AML-193 (cell line): ENCODE measurements around the gene RRAGD.
"Not testable (repeated sequence)": the region's sequence is repeated elsewhere in the genome, so short reads cannot be mapped to it uniquely, and the experiment has no call there.

Experiments used
- DNase-seq, 2 experiments: peaks; one replicate each; lab custom pipeline; 2025; lab: John Stamatoyannopoulos, UW

RRAGD gene

DNA sequence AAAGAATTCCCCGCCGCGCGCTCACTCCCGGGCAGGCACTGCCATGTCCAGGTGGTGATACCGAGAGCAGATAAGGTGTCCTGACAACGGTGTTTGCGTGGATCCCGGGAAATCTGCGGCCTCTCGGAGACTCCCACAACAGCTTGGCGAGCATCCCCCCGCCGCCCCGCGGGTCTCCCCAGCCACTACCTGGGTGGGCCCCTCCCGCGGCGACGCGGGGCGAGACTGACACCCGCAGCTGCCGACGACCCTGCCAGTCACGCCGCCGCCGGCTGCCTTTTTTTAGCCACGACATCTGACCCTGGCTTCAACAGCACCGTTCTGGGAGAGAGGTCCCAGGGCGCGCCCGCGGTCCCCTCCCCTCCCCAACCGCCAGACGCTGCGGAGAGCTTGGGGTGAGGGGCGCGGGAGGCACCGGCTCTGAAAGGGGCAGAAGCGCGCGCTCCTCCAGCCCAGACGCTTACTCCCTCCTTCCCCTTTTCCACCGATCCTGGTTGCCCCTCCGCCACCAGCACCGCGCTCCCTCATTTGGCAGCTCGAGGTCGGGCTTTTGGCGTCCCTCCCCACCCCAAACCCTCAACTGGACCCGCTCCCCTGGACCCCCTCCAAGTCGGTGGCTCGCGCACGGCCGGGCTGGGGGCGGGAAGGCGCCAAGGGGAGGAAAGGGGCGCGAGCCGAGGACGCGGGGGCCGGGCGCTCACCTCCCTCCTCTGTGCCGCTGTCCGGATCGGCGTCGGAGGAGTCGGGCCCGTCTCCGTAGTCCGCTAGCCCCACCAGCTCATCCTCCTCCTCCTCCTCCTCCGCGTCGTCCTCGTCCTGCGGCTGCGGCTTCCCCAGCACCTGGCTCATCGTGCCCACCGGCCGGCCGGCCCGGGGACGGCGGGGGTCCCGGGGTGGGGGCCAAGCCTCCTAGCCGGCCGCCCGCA lies 665 bp downstream of the RRAGD start:
- peak; percentile 40 to 45 for DNase-seq

DNA sequence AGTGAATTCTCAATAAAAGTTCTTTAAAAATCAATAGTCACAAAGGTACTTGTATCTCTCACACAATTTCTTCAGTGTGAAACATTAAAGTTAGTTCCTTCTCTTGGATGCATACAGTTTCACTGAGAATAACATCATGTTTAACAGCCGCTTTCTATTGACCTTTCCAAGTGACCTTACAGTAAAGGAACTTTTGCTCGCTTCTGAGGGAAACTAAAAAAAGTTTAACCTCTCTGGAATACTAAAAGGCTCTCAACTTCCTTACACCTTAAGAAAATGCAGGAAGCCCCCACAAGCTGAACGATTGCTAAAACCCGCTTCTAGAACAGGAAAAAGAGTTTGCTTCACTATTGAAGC lies 1.3 kb downstream of the RRAGD start:
- peak; percentile 36 for DNase-seq

DNA sequence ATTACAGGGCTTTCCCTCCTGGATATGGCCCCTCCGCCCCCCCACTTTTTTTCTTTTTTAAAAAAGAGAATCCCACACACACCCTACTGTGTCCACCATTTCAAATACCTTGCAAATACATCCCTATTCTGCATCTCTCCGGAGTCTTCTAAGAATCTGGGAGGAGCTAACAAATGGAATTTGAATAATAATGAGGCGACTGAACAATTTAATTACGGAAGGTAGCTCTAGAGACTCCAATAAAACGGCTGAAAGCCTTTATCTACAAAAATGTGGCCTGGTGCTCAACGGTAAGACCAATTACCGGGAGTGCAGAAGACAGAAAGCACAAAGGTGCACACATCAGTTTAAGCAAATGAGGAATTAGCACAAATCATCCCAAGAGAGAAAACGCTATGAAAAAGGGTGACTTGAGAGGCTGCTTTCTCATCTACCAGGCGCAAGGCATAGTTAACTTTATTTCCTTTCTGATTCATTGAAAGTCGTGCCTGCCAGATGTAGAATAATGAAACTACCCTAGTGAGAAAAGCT lies 1.8 kb downstream of the RRAGD start:
- DNase-seq = peak; percentile 39 to 53

DNA sequence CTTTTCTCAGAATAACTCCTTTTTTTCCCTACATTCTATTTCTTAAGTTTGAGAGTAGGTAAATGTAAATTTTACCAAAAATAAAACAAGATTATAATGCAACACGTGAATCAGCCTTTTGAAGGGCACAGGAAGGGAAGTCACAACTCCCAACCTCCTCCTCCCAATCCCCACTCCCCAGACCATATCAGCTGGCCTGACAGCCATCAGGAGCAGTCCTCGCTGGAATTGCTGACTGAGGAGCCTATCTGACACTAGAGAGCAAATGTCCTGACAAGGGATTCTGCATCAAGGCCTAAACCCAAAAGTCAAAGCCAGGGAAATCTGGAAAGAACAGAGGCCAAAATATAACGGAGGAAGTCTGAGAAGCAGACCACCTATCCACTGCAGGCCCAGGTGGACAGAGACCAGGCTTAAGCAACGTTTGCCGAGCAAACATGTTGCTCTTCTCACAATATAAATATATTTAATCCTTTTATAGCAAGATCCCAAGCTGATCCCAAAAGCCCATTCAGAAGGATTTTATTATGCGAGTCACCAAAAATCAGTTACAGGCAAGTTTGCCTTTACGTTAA lies 2.5 kb downstream of the RRAGD start:
- no peak for DNase-seq

DNA sequence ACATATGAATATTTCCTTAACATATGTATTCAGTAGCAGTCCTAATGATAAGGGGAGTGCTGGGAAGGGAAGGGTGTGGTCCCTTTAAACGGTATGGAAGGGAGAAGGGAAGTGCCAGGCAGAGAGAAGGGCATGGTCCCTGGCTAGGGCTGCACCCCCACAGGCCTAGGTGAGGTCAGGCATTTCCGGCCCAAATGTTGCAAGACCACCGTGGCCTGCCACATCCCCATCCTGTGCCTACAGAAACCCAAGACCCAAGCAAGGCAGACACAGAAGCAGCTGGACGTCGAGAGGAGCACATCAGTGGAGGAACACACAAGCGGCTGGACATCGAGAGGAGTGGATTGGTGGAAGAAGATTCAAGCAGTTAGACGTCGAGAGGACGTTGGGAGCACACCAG lies 5.9 kb downstream of the RRAGD start:
- DNase-seq = peak; percentile 75 to 78

DNA sequence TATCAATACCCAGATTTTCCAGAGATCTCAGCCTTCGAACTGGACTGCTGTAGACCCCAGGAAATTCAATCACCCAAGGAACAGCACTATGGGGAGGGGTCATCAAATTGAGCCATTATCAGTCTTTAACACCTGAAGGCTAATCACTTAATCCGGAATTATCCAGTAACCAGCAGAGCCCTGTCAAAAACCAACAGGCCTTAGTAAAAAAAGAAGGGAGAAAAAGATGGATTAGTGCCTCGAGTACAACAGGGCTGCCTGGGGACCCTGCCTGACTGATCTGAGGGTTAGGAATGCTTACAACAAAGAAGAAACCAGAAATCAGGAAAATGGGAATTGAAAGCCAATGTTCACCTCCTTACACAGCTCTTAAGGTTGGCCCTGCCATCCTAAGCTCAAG lies 7.6 kb downstream of the RRAGD start:
- no peak for DNase-seq

DNA sequence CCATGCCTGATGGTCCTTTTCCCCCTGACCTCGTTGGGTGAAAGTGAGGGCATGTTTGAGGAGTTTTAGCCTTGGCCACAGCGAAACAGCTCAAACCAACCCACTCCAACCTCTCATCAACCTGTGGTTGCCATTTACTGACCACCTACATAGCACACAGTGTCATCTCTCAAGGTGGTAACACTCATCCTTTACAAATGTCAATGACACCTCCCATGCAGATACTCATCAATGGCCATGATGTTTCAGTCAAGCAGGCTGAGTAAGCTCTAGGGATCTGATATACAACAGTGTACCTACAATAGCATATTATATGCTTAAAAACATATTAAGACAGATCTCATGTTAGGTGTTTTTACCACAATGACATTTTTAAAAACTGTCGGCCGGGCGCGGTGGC lies 9.3 kb downstream of the RRAGD start:
- no peak for DNase-seq

DNA sequence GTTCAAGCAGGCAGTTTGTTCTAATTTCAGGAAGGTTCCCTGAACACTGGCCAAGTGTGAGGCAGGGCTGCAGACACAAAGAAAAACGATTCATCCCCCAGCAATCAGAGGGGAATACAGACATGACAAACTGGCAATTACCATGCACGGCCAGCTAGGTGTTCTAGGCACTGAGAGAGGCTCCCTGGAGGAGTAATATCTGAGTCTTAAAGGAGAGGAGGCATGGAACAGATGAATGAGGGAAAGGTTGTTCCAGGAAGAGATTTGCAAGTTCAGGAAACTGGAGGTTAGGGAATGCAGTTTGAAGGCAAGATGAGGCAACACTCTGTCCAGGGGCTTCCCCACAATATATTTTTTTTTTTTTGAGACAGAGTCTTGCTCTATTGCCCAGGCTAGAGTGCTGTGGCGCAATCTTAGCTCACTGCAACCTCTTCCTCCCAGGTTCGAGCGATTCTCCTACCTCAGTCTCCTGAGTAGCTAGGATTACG lies 11.1 kb downstream of the RRAGD start:
- peak; percentile 24 to 51 for DNase-seq

DNA sequence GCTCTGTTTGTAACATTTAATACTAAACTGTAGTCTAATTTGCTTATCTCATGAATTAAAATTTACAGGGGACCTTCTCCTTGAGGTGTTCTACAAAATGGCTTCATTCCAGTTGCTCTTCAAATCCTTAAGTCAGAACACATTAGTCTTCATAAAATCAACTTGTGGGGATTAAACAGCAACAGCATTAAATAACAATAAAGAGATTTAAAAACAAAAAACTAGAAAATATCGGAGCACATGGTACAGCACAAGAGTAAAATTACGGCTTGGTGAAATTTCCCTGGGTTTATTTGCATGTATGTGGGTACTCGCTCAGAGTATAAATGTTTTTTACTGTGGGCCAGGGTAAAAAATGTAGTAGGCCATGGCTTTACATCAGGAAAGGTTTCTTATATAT lies 12.0 kb downstream of the RRAGD start:
- no peak for DNase-seq

DNA sequence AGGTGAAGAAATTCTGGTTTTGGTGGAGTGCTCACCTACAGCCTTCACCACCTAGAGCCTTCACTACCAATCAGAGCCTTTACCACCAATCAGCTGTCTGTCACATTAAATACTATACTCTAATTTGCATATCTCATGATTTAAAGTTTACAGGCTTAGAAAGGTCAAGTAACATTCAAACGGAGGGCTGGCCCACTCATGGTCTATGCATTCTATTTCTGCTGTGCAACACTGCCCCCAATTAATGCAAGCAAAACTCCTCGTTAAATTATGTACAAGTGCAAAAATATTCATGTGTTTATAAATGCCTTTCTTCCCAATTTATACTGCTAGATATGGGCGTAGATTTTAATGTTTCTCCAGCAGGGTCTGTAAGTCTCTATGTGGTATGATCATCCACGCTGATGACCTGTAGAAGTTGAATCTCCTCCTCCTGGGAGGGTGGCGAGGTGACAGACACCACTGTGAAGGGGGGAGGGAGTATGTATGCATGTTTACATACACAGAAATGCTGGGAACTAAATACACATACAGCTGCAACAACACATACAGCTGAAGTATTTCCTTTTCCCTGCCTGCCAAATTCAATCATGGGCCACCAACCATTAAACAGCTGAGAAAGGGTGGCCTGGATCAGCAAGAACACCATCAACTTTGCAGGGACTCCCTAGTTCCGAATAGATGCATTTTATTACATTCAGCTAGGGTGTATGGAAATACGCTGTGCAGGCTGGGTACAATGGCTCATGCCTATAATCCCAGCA lies 13.1 kb downstream of the RRAGD start:
- DNase-seq = no peak

DNA sequence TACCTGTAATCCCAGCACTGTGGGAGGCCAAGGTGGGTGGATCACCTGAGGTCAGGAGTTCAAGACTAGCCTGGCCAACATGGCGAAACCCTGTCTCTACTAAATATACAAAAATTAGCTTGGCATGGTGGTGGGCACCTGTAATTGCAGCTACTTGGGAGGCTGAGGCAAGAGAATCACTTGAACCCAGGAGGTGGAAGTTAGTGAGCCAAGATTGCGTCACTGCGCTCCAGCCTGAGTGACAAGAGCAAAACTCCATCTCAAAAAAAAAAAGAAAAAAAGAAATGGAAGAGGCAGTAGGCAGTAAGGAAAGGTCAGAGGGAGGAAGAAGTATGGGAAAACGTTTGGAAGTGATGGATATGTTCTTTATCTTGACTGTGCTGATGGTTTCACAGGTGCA lies 14.2 kb downstream of the RRAGD start:
- DNase-seq = not testable (repeated sequence)

DNA sequence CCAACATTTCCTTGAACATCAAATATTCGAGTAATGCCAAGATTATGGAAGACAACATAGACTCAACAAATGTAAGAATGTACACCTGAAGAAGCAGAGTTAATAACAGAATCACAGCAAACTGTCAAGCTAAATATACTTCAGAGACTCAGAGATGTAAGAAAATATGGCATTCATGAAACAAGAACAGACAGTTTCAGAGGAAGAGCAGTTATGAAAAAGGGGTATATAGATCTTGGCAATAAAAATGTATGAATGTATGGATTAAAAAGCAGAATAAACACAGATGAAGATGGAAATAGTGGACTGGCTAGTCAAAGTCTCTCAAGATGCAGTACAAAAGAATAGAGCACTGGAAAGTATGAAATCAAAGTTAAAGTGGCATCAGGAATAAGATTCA lies 18.4 kb downstream of the RRAGD start:
- no peak for DNase-seq

DNA sequence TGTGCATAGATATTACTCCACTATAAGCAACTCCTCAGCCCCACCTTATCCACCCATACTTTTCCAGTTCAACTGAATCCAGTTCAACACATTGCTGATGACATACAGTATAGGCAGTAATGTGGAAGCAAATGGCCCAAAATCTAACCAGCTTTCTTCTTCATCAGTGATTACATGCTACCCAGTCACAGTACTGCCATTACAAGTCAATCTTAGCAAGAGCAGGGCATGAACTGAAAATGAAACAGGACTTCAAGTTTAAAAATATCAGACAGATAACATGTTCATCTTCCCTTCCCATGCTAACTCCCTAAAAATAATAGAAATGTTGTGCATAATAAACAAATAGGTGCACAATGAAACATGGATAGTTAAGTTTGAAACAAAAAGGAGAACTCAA lies 19.2 kb downstream of the RRAGD start:
- DNase-seq = no peak

DNA sequence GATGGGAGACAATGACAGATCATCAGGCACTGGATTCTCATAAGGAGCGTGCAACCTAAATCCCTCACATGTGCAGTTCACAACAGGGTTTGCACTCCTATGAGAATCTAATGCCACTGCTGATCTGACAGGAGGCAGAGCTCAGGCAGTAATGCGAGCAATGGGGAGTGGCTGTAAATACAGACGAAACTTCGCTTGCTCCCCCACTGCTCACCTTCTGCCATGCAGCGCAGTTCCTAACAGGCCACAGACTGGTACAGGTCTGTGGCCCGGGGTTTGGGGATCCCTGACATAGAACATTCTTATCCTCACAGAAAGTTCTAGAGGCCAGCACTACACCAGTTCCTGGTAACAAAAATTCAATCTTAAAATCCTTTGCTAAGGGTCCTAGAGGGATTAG lies 23.2 kb downstream of the RRAGD start:
- DNase-seq = no peak

DNA sequence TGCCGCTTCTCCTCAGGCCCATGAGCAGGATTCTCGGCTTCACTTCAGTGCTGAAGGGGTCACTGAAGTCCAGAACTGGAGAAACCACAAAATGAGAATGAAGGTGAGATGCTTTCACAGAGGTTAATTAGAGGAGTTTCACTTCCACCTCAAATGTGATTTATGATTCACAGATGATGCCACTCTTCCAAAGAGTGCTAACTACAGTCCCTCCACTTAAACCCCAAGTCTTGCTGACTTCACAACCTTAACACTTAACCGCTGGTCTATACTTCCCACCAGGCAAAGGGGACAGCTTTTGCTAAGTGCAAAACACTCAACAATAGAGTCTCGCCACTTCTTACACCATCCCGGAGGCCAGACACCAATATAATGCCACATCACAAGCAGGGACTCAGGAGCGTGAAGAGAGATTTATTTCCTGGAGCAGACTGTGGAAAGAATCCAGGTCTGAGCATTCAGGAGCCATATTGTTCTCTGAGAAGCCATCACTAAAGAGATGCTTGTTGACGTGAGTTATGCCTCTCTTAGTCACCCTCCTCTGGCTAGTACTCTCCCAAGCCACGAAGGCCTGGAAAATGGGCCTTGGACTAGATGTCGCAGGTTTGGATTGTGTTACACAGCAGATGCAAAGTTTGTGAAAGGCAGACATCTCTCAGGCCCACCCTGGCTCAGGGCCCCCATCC lies 24.4 kb downstream of the RRAGD start:
- DNase-seq = no peak

DNA sequence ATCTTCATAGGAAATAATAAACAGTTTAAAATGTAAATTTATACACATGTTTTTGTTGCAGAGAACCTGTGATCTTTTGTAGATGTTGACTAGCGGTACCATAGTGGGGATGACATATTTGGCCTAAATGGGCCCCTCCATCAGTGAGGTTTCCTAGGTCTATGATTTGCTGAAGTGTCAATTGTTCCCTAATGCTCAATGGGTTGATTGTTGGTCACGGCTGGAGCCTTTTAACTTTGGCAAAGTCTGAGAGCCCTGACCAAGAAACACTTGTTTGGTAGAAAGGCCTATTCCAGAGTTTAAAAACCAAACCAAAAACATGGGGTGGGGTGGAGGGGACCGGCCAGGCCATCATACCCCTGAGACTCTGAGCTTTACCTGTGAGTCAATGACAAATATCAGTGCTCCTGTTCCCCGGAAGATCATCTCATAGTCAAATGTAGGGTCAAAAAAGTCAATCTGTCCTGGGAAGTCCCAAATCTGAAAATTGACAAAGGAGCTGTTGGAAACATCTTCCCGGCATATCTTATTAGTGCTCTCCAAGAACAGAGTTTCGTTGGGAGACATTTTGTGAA lies 25.1 kb downstream of the RRAGD start:
- DNase-seq = no peak

DNA sequence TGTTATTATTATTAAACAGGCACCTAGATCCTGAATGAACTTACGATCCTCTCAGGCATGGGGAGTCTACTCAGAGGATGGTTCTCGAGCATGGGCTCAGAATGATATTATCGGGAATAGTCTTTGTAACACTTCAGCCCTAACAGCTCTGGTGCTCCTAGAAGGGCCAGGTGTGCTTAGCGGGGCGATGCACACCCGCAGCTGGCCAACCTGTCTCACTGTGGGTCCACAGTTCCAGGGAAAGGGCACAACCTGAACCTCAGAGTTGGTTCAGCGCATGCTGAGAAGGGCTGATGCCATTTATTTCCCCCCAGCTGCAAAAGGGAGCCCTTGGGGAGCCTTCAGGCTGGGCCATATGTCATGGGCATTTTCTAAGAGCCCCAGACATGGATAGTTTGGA lies 26.2 kb downstream of the RRAGD start:
- DNase-seq = no peak

DNA sequence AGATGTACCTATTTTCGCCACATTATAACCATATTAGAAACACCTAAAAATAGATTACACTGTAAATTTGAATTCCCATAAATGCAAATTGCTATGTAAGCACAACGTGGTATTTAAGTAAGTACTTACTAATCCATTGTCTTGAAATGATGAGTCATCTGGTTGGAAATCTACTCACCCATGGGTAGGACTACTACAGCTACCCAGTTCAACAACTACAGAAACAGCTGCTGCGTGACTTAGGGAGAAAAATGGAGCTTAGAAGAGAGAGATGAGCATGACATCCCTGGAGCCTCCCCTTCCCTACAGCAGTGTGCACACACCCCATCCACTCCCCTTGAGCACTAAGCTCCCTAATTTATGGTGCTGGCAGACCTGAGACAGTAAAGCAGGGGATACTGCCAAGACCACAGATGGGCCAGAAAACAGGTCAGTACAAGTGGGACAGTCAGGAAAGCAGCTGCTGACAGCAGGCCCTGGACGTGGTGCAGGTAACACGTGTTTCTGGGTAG lies 26.9 kb downstream of the RRAGD start:
- DNase-seq = no peak

DNA sequence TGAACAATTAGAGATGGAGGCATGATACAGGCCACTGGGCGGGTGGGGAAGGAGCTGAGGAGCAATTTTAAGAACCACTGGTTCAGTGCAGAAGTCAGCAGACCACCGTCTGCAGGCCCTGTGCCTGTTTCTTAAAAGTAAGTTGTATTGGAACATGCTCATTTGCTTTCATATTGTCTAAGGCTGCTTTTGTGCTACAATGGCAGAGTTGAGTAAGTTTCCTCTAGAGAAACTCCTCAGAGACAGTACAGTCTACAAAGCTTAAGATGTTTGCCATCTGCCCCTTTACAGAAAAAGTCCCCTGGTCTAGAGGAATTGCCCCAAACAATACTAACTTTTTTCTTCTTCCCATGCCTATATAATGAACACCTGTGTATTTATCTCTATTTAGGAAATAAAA lies 31.0 kb downstream of the RRAGD start:
- no peak for DNase-seq

DNA sequence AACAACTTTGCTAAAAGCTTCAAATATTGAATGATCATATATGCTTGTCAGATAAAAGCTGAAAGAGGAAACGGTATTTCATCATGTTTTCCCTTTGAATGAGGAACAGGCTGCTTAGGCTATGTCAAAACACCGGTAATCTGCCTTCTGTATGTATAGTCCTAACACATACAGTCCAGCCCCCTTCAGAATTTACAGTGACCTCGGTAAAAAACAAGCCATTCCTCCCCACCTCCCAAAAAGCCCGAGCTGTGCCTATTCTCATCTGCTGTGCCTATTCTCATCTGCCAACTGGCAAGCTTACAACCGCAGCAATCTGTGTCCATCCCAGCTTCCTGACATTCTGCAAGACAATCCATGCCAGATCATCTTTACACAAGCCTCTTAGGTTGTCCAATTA lies 32.8 kb downstream of the RRAGD start:
- peak; percentile 98 for DNase-seq

DNA sequence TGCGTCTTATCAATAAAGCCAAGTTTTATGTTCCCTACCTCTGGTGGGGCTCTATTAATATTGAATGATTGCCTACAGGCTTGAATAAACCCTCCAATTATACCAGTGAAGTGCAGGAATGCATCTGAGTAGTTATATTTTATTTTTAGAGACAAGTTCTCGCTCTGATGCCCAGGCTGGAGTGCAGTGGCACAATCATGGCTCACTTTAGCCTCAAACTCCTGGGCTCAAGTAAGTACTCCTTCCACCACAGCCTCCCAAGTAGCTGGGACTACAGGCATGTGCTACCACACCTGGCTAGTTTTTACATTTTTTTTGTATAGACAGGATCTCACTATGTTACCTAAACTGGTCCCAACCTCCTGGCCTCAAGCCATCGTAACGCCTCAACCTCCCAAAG lies 33.4 kb downstream of the RRAGD start:
- DNase-seq = no peak
